ENCODE measurements around the gene PRKAR1B.
"Not testable (repeated sequence)": the region's sequence is repeated elsewhere in the genome, so short reads cannot be mapped to it uniquely, and the experiment has no call there.

PRKAR1B gene

GRCh38 chr7:756928-757560 lies 30.0 kb upstream of the PRKAR1B start:
- no peak for DNase-seq

GRCh38 chr7:756231-756927 lies 29.3 kb upstream of the PRKAR1B start:
- DNase-seq = no peak

GRCh38 chr7:755413-755805 lies 28.3 kb upstream of the PRKAR1B start:
- no peak for DNase-seq

GRCh38 chr7:754531-755412 lies 27.7 kb upstream of the PRKAR1B start:
- no peak for DNase-seq

DNA sequence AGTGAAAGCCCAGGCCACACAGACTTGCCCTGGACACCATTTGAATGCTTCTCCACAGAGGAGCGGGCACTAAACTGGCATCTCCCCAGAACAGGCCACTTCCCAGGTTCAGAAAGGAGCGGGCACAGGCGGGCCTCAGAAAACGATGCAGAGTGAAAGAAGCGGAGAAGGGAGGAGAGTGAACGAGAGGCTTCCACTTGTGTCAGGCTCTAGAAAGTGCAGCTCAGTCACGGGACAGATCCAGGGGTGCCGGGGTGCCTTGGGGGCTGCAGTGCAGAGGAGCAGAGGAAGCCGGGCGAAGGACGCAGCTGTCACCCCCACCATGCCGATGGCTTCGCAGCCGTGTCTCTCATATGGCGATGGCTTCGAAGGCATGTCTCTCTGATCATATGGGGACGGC lies 26.1 kb upstream of the PRKAR1B start:
- DNase-seq = no peak

GRCh38 chr7:752256-752655 lies 25.2 kb upstream of the PRKAR1B start:
- DNase-seq = not testable (repeated sequence)

DNA sequence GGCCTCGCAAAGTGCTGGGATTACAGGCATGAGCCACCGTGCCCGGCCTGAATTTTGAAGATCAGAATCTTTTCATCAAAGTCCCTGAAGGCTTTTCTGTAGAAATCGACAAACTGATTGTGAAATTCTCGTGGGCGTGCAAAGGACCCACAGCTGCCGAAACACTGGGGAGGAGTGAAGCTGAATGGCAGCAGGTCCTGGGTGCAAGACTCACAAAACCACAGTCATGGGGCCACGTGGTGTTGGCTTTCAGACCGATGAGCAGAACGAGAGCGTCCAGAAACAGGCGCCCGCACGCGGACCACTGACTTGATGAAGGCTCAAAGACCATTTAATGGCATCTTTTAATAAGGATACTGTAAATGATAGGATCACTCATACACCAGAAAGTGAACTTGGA lies 24.7 kb upstream of the PRKAR1B start:
- no peak for DNase-seq

DNA sequence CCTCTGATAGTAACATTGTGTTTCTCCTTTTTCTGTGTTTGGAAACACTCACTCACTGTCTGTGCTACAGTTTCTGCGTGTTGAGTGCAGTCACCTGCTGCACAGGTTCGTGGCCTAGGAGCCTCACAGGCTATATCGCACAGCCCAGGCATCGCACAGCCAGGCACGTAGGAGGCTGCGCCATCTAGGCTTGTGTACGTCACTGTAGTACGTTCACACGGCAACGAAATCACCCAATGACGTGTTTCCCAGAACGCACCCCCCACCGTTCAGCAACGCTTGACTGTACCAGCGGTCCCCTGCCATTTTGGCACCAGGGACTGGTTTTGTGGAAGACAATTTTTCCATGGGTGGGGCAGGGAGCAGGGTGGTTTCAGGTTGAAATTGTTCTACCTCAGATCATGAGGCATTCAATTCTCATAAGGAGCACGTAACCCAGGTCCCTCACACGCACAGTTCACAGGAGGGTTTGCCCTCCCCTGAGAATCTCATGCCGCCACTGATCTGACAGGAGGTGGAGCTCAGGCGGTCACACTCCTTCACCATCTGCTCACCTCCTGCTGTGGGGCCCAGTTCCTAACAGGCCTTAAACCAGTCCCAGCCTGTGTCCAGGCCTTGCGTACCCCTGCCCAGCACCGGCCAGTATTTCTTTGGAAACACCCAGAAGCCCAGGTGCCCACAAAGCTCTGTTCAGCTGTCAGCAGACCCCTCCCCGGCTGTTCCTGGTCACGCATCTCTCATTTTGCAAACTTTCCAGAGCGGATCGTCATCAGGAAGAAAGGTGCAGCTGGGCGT lies 23.2 kb upstream of the PRKAR1B start:
- no peak for DNase-seq

GRCh38 chr7:749140-749551 lies 22.1 kb upstream of the PRKAR1B start:
- DNase-seq = peak; percentile 26

DNA sequence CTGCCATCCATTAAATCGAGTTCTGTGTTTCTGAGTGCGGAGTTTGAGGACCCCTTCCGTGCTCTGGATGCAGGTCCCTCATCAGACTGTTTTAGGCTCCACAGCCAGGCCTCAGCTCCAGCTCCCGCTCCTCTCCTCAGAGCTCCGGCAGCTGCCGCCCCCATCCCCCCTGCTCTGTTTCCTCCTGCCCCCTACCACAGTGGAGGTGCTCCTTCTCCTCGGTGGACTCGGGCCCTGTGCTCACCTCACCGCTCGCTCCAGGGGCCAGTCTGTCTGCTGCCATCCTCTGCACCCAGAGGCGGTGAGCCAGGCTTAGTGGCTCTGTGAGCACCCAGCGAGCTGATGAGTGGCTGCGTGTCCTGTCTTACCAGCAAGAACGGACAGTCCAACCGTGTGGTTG lies 21.4 kb upstream of the PRKAR1B start:
- no peak for DNase-seq

- DNase-seq = no peak
Observed at GRCh38 chr7:747186-747585, 20.1 kb upstream of the PRKAR1B start.

DNA sequence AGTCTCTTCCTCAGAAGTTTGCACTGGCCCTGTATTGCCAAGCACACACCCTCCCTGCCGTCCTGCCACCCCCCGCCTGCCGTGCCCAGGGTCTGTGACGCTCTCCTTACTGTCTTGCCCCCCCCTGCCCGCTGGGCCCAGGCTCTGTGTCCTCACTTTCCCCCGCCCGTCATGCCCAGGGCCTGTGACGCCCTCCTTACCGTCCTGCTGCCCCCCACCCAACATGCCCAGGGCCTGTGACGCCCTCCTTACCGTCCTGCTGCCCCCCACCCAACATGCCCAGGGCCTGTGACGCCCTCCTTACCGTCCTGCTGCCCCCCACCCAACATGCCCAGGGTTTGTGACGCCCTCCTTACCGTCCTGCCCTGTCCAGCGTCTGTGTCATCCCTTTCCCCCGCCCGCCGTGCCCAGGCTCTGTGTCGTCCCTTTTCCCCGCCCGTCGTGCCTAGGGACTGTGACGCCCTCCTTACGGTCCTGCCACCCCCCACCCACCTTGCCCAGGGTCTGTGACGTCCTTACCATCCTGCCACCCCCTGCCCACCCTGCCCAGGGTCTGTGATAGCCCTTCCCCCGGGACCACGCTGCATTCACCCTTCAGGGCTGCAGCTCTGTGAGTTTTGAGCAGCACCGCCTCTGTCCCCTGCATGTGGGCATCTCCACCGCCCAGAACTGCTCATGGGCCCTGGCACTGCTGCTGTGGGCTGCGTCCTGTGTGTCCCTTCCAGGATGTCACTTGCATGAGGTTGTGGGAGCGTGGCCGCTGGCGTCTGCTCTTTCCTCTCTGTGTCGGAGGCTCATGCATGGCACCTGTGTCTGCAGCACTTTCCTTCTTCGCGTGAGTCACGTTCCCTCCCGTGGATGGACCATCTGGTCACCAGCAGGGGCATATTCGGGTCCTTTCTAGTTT lies 19.3 kb upstream of the PRKAR1B start:
- no peak for DNase-seq

DNA sequence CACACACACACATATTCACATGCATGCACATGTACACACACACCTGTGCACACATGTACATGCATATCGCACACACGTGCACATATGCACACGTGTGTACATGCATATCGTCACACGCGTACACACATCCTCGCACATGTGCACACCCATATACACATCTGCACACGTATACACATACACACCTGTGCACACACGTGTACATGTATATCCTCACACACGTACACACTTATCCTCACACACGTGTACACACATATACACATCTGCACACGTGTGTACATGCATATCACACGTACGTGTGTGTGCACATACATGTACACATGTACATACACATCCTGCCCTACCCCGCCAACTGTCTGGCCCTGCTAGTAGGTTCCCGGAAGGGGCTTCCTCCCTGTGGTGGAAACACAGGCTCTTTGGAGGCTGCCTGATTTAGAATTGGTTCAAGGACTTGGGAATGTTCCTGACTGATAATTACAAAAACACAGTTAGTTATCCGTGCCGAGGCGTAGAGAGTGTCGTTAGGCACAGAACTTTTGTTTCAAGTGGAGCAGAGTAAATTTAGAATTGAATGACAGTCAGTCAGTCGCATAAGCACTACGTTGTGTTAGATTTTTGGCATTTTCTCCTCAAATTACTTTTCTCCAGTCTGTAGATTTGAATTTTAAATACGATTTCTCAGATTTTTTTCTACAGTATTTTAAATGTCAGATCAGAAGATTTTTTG lies 18.5 kb upstream of the PRKAR1B start:
- no peak for DNase-seq

- DNase-seq = no peak
Observed at GRCh38 chr7:744854-745430, 17.9 kb upstream of the PRKAR1B start.

GRCh38 chr7:744128-744520 lies 17.0 kb upstream of the PRKAR1B start:
- not testable (repeated sequence) for DNase-seq

GRCh38 chr7:743341-744127 lies 16.5 kb upstream of the PRKAR1B start:
- DNase-seq = not testable (repeated sequence)

- no peak for DNase-seq
Observed at GRCh38 chr7:742791-743190, 15.7 kb upstream of the PRKAR1B start.

DNA sequence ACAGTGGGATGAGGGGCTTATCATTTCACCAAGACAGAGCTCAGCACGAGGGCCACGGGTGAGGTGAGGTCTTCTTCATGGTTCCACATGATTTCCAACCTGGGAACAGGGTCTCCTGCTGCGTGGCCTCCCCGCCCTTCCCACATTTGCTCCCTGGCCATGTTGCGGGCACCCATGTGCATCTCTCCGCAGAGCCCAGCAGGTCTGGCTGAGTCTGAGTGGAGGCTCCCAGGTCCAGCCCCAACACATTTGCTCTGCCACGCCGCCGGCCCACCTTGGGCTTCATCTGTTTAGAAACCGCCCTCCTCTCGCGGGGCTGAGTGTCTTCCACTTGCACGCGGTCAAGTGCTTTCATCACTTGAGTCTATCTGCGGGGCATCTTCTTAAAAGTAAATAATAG lies 14.8 kb upstream of the PRKAR1B start:
- no peak for DNase-seq

- no peak for DNase-seq
Observed at GRCh38 chr7:741191-741671, 14.2 kb upstream of the PRKAR1B start.
